Stimulated activated CD4-positive, alpha-beta T cell treated with anti-CD3 and anti-CD28 coated beads, Interleukin-4, amount 100 ng/mL, for 4 hours (primary cell): ENCODE results near the gene ANO2.
"Not testable (repeated sequence)": the region's sequence is repeated elsewhere in the genome, so short reads cannot be mapped to it uniquely, and the experiment has no call there.

Experiments used
- DNase-seq, 2 experiments: peaks; one replicate each; pipeline ENCODE4 v3.0.0-alpha.2; 2020

ANO2 gene

DNA sequence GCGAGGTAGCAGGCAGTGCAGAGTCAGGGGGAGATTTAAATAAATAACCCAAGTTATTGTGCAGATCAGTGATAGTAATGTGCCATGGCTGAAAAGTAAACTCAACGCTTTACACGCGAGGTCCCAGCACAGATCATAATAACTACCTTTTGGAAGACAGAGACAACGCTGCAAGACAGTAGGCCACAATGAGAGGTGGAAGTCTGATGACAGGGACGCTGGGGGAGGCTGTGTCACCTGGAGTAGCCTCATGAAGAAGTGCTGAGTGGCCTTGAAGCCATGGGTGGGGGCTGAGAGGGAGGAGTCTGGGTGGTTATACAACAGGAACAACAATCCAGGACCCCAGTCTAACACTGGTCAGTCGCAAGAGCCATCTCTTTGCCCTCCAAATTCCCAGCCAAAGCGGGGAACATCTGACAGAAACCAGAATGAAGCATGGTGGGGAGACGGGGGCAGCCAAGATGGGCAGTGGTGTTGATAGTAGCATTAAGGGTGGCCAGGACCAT is 28.2 kb downstream of the ANO2 start:
- DNase-seq: no peak

DNA sequence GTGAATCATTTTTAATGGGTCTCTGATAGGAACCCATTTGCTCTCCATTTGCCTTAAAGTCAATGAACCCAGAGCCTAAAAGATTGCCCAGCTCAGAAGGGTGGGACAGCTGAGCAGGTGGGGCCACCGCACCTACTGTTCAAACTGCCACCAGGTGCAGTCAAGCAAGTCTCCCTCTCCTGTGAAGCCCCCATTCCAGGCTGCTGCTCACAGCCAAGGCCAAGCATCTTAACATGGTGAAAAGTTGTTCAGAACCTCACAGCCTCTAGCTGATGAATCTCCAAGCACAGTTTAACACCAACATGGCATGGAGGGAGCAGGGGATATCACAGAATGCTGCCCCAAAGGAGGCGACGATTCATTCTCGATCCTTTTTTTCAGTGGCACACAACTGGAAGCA is 29.5 kb downstream of the ANO2 start:
- no peak for DNase-seq

DNA sequence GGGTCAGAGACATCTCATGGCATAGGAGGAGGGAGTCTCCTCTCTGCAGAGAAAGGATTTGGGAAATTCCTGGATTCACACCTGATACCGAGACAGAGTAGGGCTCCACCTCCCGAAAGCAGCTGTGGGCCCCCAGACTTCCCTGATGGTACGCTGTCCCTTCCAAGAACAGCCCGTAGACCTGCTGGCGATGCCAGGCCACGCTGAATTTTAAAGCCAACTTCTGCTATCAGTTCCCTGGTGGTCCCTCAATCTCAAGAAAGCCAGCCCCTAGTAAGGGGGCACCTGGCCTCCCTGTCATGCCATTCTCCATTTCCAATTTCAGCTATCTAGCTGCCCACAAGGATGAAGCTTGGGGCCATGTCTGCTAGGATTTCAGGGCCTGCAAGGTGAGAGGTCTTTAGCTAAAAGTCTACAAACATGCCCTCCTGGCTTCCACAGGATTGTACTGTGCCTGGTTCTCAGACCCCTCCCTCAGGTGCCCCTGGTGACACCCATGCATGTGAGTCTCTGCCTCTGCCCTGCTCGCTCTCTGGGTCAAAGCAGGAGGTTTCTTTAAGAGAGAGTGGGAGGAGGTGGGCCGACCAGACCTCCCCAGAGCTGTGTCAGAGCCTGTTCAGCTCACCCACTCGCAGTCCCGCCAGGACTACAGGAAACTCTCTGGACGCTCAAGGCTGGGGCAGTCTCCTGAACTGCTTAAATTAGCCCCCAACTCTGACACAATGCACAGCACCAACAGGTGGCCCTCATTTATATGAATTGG is 30.5 kb downstream of the ANO2 start:
- DNase-seq: no peak

DNA sequence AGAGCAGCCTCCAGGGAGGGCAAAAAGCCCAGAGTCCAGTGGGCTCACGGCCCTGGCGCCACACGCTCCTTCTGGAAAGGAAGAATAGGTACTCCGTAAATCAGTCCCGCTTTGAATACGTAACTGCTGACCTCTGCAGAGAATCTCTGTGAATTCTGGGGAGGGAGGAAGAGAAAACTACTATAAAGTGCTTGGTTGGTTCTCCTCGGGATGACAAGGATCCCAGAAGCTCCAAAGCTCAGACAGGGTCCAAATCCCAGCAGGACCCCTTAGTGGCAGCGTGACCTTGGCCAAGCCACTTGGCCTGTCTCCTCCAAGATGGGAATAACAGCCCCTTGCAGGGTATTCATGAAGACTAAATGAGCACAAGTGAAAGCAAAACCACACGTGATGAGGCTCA is 31.7 kb downstream of the ANO2 start:
- no peak for DNase-seq

- no peak for DNase-seq
These were observed 32.4 kb downstream of the ANO2 start for GRCh38 chr12:5912437-5913334.

GRCh38 chr12:5912011-5912410 is 33.0 kb downstream of the ANO2 start:
- DNase-seq: no peak

DNA sequence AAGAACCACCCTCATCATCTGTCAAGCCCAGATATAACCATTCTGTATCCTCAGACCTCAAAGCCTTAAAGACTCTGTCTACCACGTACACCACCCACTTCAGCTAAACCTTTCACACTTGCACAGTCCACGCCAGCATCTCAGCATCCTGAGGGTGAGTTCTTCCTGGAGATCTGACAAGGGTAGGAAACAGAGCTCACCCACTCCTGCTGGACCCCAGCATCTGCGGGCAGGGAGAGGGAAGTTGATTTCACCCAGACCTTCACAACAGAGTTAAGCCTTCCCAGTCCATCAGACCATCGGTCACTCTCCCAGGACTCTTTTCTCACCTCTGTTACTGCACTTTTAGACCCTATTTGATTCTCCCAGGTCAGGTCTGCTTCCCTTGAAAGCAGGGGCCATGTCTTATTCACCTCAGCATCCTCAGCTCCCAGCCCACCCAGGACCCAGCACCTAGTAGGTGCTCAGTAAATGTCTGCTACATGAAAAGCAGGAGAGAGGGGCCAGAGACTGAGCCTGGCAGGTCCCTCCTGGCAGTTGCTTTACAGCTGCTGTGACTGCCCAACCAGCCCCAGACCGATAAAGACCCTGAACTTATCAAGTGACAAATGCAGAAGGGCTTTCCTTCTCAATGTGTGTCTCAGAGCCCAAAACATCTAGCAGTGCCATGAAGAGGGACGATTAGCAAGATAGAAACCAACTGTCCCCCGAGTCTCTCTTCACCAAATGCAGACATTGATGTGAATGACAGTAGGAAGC is 34.1 kb downstream of the ANO2 start:
- DNase-seq: no peak

- DNase-seq: no peak
These were observed 35.5 kb downstream of the ANO2 start for GRCh38 chr12:5909560-5909959.

GRCh38 chr12:5908251-5908650 is 36.8 kb downstream of the ANO2 start:
- no peak for DNase-seq

- no peak for DNase-seq
These were observed 37.3 kb downstream of the ANO2 start for GRCh38 chr12:5907807-5908206.

GRCh38 chr12:5905757-5906156 is 39.3 kb downstream of the ANO2 start:
- no peak for DNase-seq

GRCh38 chr12:5904969-5905368 is 40.1 kb downstream of the ANO2 start:
- DNase-seq: no peak

GRCh38 chr12:5904441-5904840 is 40.6 kb downstream of the ANO2 start:
- no peak for DNase-seq

DNA sequence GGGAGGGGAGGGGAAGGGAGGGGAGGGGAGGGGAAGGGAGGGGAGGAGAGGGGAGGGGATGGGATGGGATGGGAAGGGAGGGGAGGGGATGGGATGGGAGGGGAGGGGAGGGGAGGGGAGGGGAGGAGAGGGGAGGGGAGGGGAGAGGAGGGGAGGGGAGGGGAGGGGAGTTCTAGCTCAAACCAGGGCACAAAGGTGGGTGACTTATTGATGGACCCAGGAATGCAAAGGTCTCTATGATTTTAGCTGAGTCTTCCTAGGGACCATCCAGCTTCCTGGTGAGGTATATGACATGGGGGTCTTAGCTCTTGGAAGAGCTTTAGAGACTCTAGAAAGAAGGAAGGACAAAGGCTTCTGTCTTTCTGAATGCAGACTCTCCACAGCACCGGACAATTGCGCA is 42.3 kb downstream of the ANO2 start:
- DNase-seq: no peak

DNA sequence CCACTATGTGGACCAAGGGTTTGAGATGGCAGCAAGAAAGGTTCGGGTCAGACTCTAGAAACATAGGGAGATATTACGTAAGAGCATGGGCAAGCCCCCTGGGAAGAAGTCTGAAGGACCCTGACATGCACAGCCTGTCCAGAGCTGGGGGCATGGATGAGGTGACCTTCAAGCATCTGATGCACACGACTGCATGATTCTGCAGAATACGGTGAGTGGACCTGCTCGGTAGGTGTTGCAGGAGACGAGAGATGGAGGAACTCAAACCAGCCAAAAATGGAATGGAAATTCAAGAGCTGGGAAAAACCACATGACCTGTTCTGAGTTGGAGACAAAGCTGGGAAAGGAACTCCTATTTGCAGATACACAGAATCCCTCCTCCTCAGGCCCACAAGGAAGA is 43.6 kb downstream of the ANO2 start:
- no peak for DNase-seq

- DNase-seq: no peak
These were observed 44.4 kb downstream of the ANO2 start for GRCh38 chr12:5900533-5901205.

DNA sequence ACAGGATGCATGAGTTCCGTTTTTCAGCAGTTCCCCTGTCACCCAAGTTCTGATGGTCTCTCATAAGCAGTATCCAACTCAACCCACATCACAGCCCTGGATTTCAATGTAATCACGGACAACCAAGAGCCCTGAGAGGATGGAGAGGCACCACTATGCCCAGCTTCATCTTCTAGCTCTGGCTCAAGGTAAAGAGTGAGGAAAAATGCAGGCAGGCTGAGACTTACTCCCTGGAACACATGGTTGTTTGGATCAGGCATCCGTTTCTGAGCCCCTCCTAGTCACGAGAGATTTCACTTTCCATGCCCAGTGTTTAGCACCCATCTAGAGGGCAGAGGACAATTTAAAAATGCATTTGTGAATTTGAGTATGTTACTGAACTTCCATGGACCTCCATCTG is 45.0 kb downstream of the ANO2 start:
- no peak for DNase-seq

- DNase-seq: no peak
These were observed 45.4 kb downstream of the ANO2 start for GRCh38 chr12:5899675-5900074.

- DNase-seq: no peak
These were observed 46.2 kb downstream of the ANO2 start for GRCh38 chr12:5898874-5899273.

- DNase-seq: peak in 1 of 2 experiments; percentile 6
These were observed 55.5 kb downstream of the ANO2 start for GRCh38 chr12:5889381-5890047.

DNA sequence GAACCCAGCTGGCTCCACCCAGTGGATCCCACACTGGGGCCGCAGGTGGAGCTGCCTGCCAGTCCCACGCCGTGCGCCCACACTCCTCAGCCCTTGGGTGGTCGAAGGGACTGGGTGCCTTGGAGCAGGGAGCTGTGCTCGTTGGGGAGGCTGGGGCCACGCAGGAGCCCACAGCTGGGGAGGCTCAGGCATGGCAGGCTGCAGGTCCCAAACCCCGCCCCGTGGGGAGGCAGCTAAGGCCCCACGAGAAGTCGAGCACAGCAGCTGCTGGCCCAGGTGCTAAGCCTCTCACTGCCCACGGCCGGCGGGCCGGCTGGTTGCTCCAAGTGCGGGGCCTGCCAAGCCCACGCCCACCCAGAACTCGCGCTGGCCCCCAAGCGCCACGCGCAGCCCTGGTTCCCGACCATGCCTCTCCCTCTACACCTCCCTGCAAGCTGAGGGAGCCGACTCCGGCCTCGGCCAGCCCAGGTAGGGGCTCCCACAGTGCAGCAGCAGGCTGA is 56.2 kb downstream of the ANO2 start:
- DNase-seq: no peak

DNA sequence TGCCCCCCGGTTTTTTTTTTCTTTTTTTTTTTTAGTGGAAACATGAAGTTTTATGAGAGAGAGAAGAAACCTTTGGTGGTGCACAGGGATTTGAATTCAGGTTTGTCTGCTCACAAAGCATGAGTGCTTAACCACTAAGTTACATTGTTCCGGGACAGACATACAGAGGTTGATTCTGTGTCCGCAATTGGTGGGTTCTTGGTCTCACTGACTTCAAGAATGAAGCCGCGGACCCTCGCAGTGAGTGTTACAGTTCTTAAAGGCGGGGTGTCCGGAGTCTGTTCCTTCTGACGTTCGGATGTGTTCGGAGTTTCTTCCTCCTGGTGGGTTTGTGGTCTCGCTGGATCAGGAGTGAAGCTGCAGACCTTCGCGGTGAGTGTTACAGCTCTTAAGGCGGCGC is 57.2 kb downstream of the ANO2 start:
- not testable (repeated sequence) for DNase-seq
